HCT116 (cell line): ENCODE measurements around the gene FAM131C. TPM values are rescaled to one million over a fixed set of nuclear protein-coding genes. Genes with fewer than 3 reads are reported as not detected.

Source experiments
- ATAC-seq: fragments of 200-7000 bp; cut with Tn5 transposase; 2 replicates; pipeline ENCODE4 v1.9.1; 2020; ENCODE audit warnings: mild to moderate bottlenecking, moderate library complexity
- BruUV-seq: library from RNA; stranded (reverse); fragments of 400-500 nt; replicated peaks from 2 replicates; lab custom pipeline; 2021; lab: Mats Ljungman, UMichigan
- CTCF ChIA-PET: fragments of 300-600 bp; sonication (Branson Sonifier 250); formaldehyde crosslinking; loops from one replicate; lab custom pipeline; 2021; ENCODE audit warnings: antibody characterized with exemption; lab: Charles Lee
- POLR2A ChIA-PET: fragments of 300-600, 350-600 bp; sonication (Branson Sonifier 250); formaldehyde crosslinking; loops from one replicate; lab custom pipeline; 2021; ENCODE audit warnings: antibody characterized with exemption; lab: Charles Lee
- RAD21 ChIA-PET, 2 experiments: fragments of 300-600 bp; sonication (Branson Sonifier 250); formaldehyde crosslinking; loops; one replicate each; lab custom pipeline; 2023; ENCODE audit warnings: low total read pairs in 2 of 2; ENCODE audit not compliant: uncharacterized antibody in 2 of 2, unreplicated experiment in 2 of 2, low non-redundant PET in 1 of 2; lab: Charles Lee
- DNase-seq: peaks from one replicate; pipeline ENCODE4 v3.0.0-alpha.2; 2010; ENCODE audit warnings: low read depth, low spot score
- H2AFZ ChIP-seq: fragments of 200-600 bp; shearing (Covaris generic), sonication (generic); 2 replicates; pipeline ENCODE4 v1.6.1; 2017; ENCODE audit warnings: low read depth, mixed run types, mixed read lengths, antibody characterized with exemption, low read length; ENCODE audit not compliant: poor library complexity, severe bottlenecking
- H3K27ac ChIP-seq: 2 replicates; pipeline ENCODE4 v1.5.1; 2012; ENCODE audit warnings: low read depth, low read length
- H3K27me3 ChIP-seq: fragments of 200-600 bp; sonication (generic); 2 replicates; pipeline ENCODE4 v1.6.1; 2016; ENCODE audit warnings: mixed run types, low read length, mixed read lengths; ENCODE audit not compliant: insufficient read depth
- H3K36me3 ChIP-seq, 2 experiments: fragments of 200-500 bp in 1 of 2; fragments of 200-600 bp in 1 of 2; sonication (Bioruptor generic) in 1 of 2; sonication (generic) in 1 of 2; 2 replicates each; pipeline versions ENCODE4 v1.5.1 to v1.6.1; 2014 to 2016; ENCODE audit warnings: low read length in 2 of 2, inconsistent platforms in 1 of 2, mixed read lengths in 1 of 2, mixed run types in 1 of 2; ENCODE audit not compliant: insufficient read depth in 2 of 2, control insufficient read depth in 1 of 2
- H3K4me1 ChIP-seq, 2 experiments: fragments of 200-600 bp in 1 of 2; sonication (generic) in 1 of 2; 2 replicates each; pipeline versions ENCODE4 v1.5.1 to v1.6.1; 2012 to 2017; ENCODE audit warnings: low read length in 2 of 2, inconsistent platforms in 1 of 2, mild to moderate bottlenecking in 1 of 2, mixed read lengths in 1 of 2, mixed run types in 1 of 2, moderate library complexity in 1 of 2; ENCODE audit not compliant: insufficient read depth in 2 of 2, control insufficient read depth in 1 of 2
- H3K4me2 ChIP-seq: fragments of 200-600 bp; sonication (generic); 2 replicates; pipeline ENCODE4 v1.6.1; 2017; ENCODE audit warnings: mixed run types, low read length, mixed read lengths
- H3K4me3 ChIP-seq, 2 experiments: fragments of 200-600 bp in 1 of 2; sonication (generic) in 1 of 2; replicated peaks in 1 of 2; 2 replicates each; pipeline ENCODE4 v1.5.1; 2011 to 2016; ENCODE audit warnings: low read length in 2 of 2, control low read depth in 1 of 2, low read depth in 1 of 2, mild to moderate bottlenecking in 1 of 2, mixed read lengths in 1 of 2, mixed run types in 1 of 2
- H3K79me2 ChIP-seq: fragments of 200-600 bp; sonication (generic); 2 replicates; pipeline ENCODE4 v1.6.1; 2017; ENCODE audit warnings: mild to moderate bottlenecking, mixed run types, low read length, moderate library complexity, mixed read lengths; ENCODE audit not compliant: insufficient read depth
- H3K9ac ChIP-seq: fragments of 200-600 bp; sonication (generic); 2 replicates; pipeline ENCODE4 v1.6.1; 2016; ENCODE audit warnings: low read length, mixed read lengths
- H3K9me2 ChIP-seq: fragments of 200-600 bp; sonication (generic), shearing (Covaris generic); 2 replicates; pipeline ENCODE4 v1.6.1; 2017; ENCODE audit warnings: mixed run types, mild to moderate bottlenecking, moderate library complexity; ENCODE audit not compliant: insufficient read depth
- H3K9me3 ChIP-seq, 2 experiments: fragments of 200-500 bp in 1 of 2; fragments of 200-600 bp in 1 of 2; sonication (Bioruptor generic) in 1 of 2; sonication (generic) in 1 of 2; 2 replicates each; pipeline ENCODE4 v1.6.1; 2014 to 2017; ENCODE audit warnings: low read length in 2 of 2, mixed read lengths in 2 of 2, inconsistent platforms in 1 of 2, low read depth in 1 of 2, mild to moderate bottlenecking in 1 of 2, mixed run types in 1 of 2, moderate library complexity in 1 of 2; ENCODE audit not compliant: control insufficient read depth in 1 of 2, insufficient read depth in 1 of 2
- H4K20me1 ChIP-seq: fragments of 200-600 bp; sonication (generic), shearing (Covaris generic); 2 replicates; pipeline ENCODE4 v1.6.1; 2017; ENCODE audit warnings: mixed run types, mild to moderate bottlenecking, moderate library complexity; ENCODE audit not compliant: insufficient read depth
- CEBPB ChIP-seq: IDR thresholded peaks from 2 replicates; pipeline ENCODE4 v1.6.1; 2012; ENCODE audit warnings: low read depth
- POLR2AphosphoS5 ChIP-seq: IDR thresholded peaks from 2 replicates; pipeline ENCODE4 v1.6.1; 2011; ENCODE audit warnings: mild to moderate bottlenecking, low read depth, low read length, moderate library complexity
- SIN3A ChIP-seq: IDR thresholded peaks from 2 replicates; pipeline ENCODE4 v1.6.1; 2012; ENCODE audit warnings: low read depth
- ZFX ChIP-seq: fragments of 450-650 bp; IDR thresholded peaks from 2 replicates; pipeline ENCODE4 v1.6.1; 2017
- intact Hi-C: fragments of 100-400 bp; cut with micrococcal nuclease; formaldehyde crosslinking; loops from 2 replicates; pipeline ENCODE4 v1.10.0; 2022
- total RNA-seq: library from RNA; stranded (reverse); gene quantifications from one replicate; pipeline ENCODE4 v1.2.1, GENCODE V29; 2021; ENCODE audit not compliant: unreplicated experiment

The FAM131C gene
- total RNA-seq, 1 experiment from 2014 or later, result 11.6 TPM

GRCh38 chr1:16122350-16122881, 49.0 kb upstream of the FAM131C start:
- ChIA-PET CTCF (interaction anchor here (1.0 to 3.7 kb wide), 2 partner anchors 21 to 40 kb away, joined by 3 to 12 read pairs; no protein-coding TSS in a partner anchor), POLR2A (interaction anchor here (0.6 to 0.8 kb wide), 3 partner anchors 18 to 152 kb away, joined by 3 read pairs; no protein-coding TSS in a partner anchor), RAD21 (no interaction called here)
- H4K20me1 ChIP-seq, result no peaks in the 10 kb centered on the region; the same call in 1 of the 2 replicates
- BruUV-seq, result no TSS peak
- DNase-seq (no peak), ATAC-seq (peak; percentile 25)
- no peaks in the 10 kb centered on the region for H3K9me3 ChIP-seq
- intact Hi-C loops, result no loop called here
- H3K9ac ChIP-seq, result no peak overlapping the region
- TF ChIP-seq SIN3A, result no peak
- TF ChIP-seq CEBPB, result no peak
- TF ChIP-seq ZFX, result peak; percentile 31; the same call in 1 of the 2 replicates
- H3K4me2 ChIP-seq, result no peak overlapping the region
- H3K4me3 ChIP-seq, result no peak overlapping the region
- H3K4me1 ChIP-seq, result peaks cover 2 to 22% of the 10 kb centered on the region in 2 experiments; a peak in 3 of 4 replicates
- H3K27me3 ChIP-seq, result no peaks in the 10 kb centered on the region
- no peaks in the 10 kb centered on the region for H3K9me2 ChIP-seq
- H2AFZ ChIP-seq, result no peak overlapping the region
- peaks cover 35 to 36% of the 10 kb centered on the region in 2 experiments for H3K36me3 ChIP-seq
- no peak overlapping the region; the same call in 1 of the 2 replicates for H3K27ac ChIP-seq
- peaks cover 13% of the 10 kb centered on the region; the same call in 1 of the 2 replicates for H3K79me2 ChIP-seq

GRCh38 chr1:16120940-16121410, 47.5 kb upstream of the FAM131C start:
- DNase-seq (no peak), ATAC-seq (no peak)
- CTCF ChIA-PET, result interaction anchor here (3.7 kb wide), 1 partner anchor 39 kb away, joined by 12 read pairs; no protein-coding TSS in a partner anchor
- Histone ChIP-seq H3K79me2 (peaks cover 6% of the 10 kb centered on the region; the same call in 1 of the 2 replicates), H3K4me1 (peaks cover 2 to 22% of the 10 kb centered on the region in 2 experiments; a peak in 3 of 4 replicates), H3K9me2 (no peaks in the 10 kb centered on the region), H3K27ac (no peak overlapping the region), H3K4me2 (no peak overlapping the region), H3K36me3 (peaks cover 20 to 25% of the 10 kb centered on the region in 2 experiments), H2AFZ (no peak overlapping the region), H4K20me1 (no peaks in the 10 kb centered on the region; the same call in 1 of the 2 replicates), H3K9me3 (no peaks in the 10 kb centered on the region), H3K27me3 (no peaks in the 10 kb centered on the region), H3K9ac (no peak overlapping the region), H3K4me3 (no peak overlapping the region)
- BruUV-seq, result no TSS peak
- POLR2A ChIA-PET, result interaction anchor here (0.6 to 1.1 kb wide), 2 partner anchors 43 to 62 kb away, joined by 3 read pairs; no protein-coding TSS in a partner anchor
- intact Hi-C loops, result no loop called here
- RAD21 ChIA-PET, result interaction anchor here in 1 of 2 experiments (1.0 kb wide), 1 partner anchor 39 kb away, joined by 3 read pairs; no protein-coding TSS in a partner anchor
- no peak for TF ChIP-seq ZFX
- TF ChIP-seq POLR2AphosphoS5, result no peak
